Heart left ventricle (tissue), 16 donors: ENCODE data around the gene ANKRD11. TPM values are rescaled to one million over a fixed set of nuclear protein-coding genes. Genes with fewer than 3 reads are reported as not detected.

Source experiments
- ATAC-seq, 4 donors: fragments of 200-7000 bp; cut with Tn5 transposase; one replicate each; pipeline ENCODE4 v1.9.1; 2020 to 2022; ENCODE audit warnings: moderate library complexity in 4 of 4, mild to moderate bottlenecking in 3 of 4, moderate number of reproducible peaks in 1 of 4
- DNase-seq, 5 donors: peaks; one replicate each; pipeline ENCODE4 v3.0.0-alpha.2; 2020
- H3K27ac ChIP-seq, 12 donors: fragments of 200-600 bp; sonication (generic) in 4 of 12; one replicate each; pipeline versions ENCODE4 v1.5.0 to v1.8.0; 2016 to 2022; ENCODE audit warnings: mild to moderate bottlenecking in 2 of 12
- H3K27me3 ChIP-seq, 9 donors: fragments of 200-600 bp; sonication (generic) in 2 of 9; one replicate each; pipeline versions ENCODE4 v1.5.1 to v1.8.0; 2016 to 2022; ENCODE audit warnings: mild to moderate bottlenecking in 3 of 9
- H3K36me3 ChIP-seq, 9 donors: fragments of 200-600 bp; sonication (generic) in 2 of 9; one replicate each; pipeline versions ENCODE4 v1.5.0 to v1.8.0; 2018 to 2022; ENCODE audit warnings: mild to moderate bottlenecking in 2 of 9
- H3K4me1 ChIP-seq, 12 donors: fragments of 200-600 bp; sonication (generic) in 4 of 12; one replicate each; pipeline versions ENCODE4 v1.5.0 to v1.8.0; 2016 to 2022; ENCODE audit warnings: mild to moderate bottlenecking in 3 of 12
- H3K4me3 ChIP-seq, 12 donors: fragments of 200-600 bp; sonication (generic) in 4 of 12; one replicate each; pipeline versions ENCODE4 v1.5.0 to v1.8.0; 2017 to 2022; ENCODE audit warnings: mild to moderate bottlenecking in 9 of 12, moderate library complexity in 4 of 12
- H3K9me3 ChIP-seq, 12 donors: fragments of 200-600 bp; sonication (generic) in 4 of 12; one replicate each; pipeline versions ENCODE4 v1.5.0 to v1.8.0; 2016 to 2022; ENCODE audit warnings: mild to moderate bottlenecking in 1 of 12
- CTCF ChIP-seq, 12 donors: fragments of 200-600 bp; sonication (generic) in 4 of 12; IDR thresholded peaks; one replicate each; pipeline versions ENCODE4 v1.5.0 to v1.8.0; 2018 to 2022; ENCODE audit warnings: antibody characterized with exemption in 12 of 12, mild to moderate bottlenecking in 5 of 12
- POLR2A ChIP-seq, 2 donors: fragments of 450-650 bp; IDR thresholded peaks; one replicate each; pipeline ENCODE4 v1.6.1; 2017; ENCODE audit warnings: antibody characterized with exemption in 2 of 2, mild to moderate bottlenecking in 2 of 2, moderate library complexity in 2 of 2
- WGBS, 4 donors: extraction: QIAGEN DNeasy Blood & Tissue Kit in 2 of 4; methylation state at CpG; one replicate each; pipeline versions ENCODE4 v1.1.5 to v1.1.7; 2013 to 2018; 5-methylcytosine and 5-hydroxymethylcytosine counted together
- intact Hi-C, 10 donors: fragments of 100-400 bp; cut with DNase I; formaldehyde crosslinking; loops; one replicate each; pipeline versions ENCODE4 v1.11.1 to v1.14.2; 2022
- polyA plus RNA-seq, 2 donors: library from polyadenylated mRNA; stranded (reverse); fragments of 200-250 nt; gene quantifications; one replicate each; pipeline ENCODE4 v1.2.3, GENCODE V29; 2013
- total RNA-seq, 9 donors: library from RNA; depleted of rRNA in 2 of 9; stranded (reverse); fragments of >200 nt in 2 of 9; fragmentation: NEBNext Ultra II Directional in 3 of 9; extraction: Animal tissue kit (Norgen Biotek cat#: 25700) in 3 of 9; gene quantifications; one replicate each; pipeline versions ENCODE4 v1.1.0 to v1.2.4, GENCODE V29; 2016 to 2023
- donor health status: ischemic (EF 13 %, LVEDD 7.1; RV severe dilation, severe dysfunction).
- donor health status: healthy with polysubstance abuse.
- donor health status: DM: no; HTN: yes; CAD: no.
- donor health status: DM: no; HTN: no; CAD: no.
- donor health status: ischemic (EF 25% LVEDD 6.9; RV normal size, moderate dysfunction).
- donor health status: ischemic (EF 25% LVEDD 5.7; RV mildly dilated, moderate dysfunction).
- donor health status: healthy.
- donor health status: DM: yes; HTN: yes; CAD: no.
- donor health status: ischemic (EF 35%, LVEDD 5.7; RV mildly dilated, moderate dysfunction).
- donor health status: nonischemic (EF 11% LVEDD 7.7; RV severe dilation, severe dysfunction).
- donor health status: DM: yes; HTN: yes; CAD: no.
- donor health status: PGD.
- donor health status: ischemic (EF 29% LVEDD 5.4; RV normal size, mild dysfunction).
- donor health status: nonischemic (EF 23%, LVEDD 6.1; RV moderate dilation, normal function).

The ANKRD11 gene
- total and polyA plus RNA-seq, 11 donors: 53.6 to 123 (median 67.7) TPM

GRCh38 chr16:89292443-89293078, 197.8 kb downstream of the ANKRD11 start:
- H3K36me3 ChIP-seq: peaks cover 0 to 32% (median 21%) of the 10 kb centered on the region in 9 donors
- no peaks in the 10 kb centered on the region for H3K9me3 ChIP-seq
- ATAC-seq (no peak), DNase-seq (peak in 1 of 5 donors; percentile 39)
- peak overlapping the region in 2 of 12 donors; percentile 14 to 24 for H3K27ac ChIP-seq
- intact Hi-C loops: no loop called here
- TF ChIP-seq POLR2A (IDR thresholded peaks at IDR 0.05) (no peak), CTCF (IDR thresholded peaks at IDR 0.05) (no peak)
- 71 to 85% (median 83%) methylated on average over 9 to 22 of the region's 22 CpGs for WGBS, 4 donors
- H3K4me1 ChIP-seq: peaks cover 0 to 38% (median 12%) of the 10 kb centered on the region in 12 donors
- H3K27me3 ChIP-seq: no peaks in the 10 kb centered on the region
- no peak overlapping the region for H3K4me3 ChIP-seq

GRCh38 chr16:89291776-89292175, 198.6 kb downstream of the ANKRD11 start:
- DNase-seq (peak in 1 of 5 donors; percentile 49), ATAC-seq (no peak)
- H3K27ac ChIP-seq: peak overlapping the region in 1 of 12 donors; percentile 25
- TF ChIP-seq CTCF (IDR thresholded peaks at IDR 0.05) (no peak), POLR2A (IDR thresholded peaks at IDR 0.05) (no peak)
- peaks cover 0 to 38% (median 29%) of the 10 kb centered on the region in 9 donors for H3K36me3 ChIP-seq
- intact Hi-C loops: no loop called here
- no peaks in the 10 kb centered on the region for H3K27me3 ChIP-seq
- H3K4me3 ChIP-seq: no peak overlapping the region
- no peaks in the 10 kb centered on the region for H3K9me3 ChIP-seq
- H3K4me1 ChIP-seq: peaks cover 0 to 32% (median 12%) of the 10 kb centered on the region in 12 donors
- WGBS, 4 donors: 79 to 83% (median 81%) methylated on average over 13 of the region's 13 CpGs

- peaks cover 0 to 28% (median 10%) of the 10 kb centered on the region in 12 donors for H3K4me1 ChIP-seq
- peaks cover 0 to 43% (median 33%) of the 10 kb centered on the region in 9 donors for H3K36me3 ChIP-seq
- no peak for TF ChIP-seq POLR2A (IDR thresholded peaks at IDR 0.05)
- no peak for TF ChIP-seq CTCF (IDR thresholded peaks at IDR 0.05)
- no peaks in the 10 kb centered on the region for H3K9me3 ChIP-seq
- intact Hi-C loops: no loop called here
- no peak overlapping the region for H3K4me3 ChIP-seq
- ATAC-seq: no peak
- WGBS, 4 donors: 70 to 79% (median 74%) methylated on average over 9 of the region's 9 CpGs
- no peaks in the 10 kb centered on the region for H3K27me3 ChIP-seq
- H3K27ac ChIP-seq: peak overlapping the region in 1 of 12 donors; percentile 25
- DNase-seq: peak in 1 of 5 donors; percentile 28
Measured at GRCh38 chr16:89291363-89291762, 199.0 kb downstream of the ANKRD11 start.

- peak in 1 of 5 donors; percentile 47 for DNase-seq
- TF ChIP-seq CTCF (IDR thresholded peaks at IDR 0.05) (no peak), POLR2A (IDR thresholded peaks at IDR 0.05) (no peak)
- peaks cover 0 to 24% (median 5%) of the 10 kb centered on the region in 12 donors for H3K4me1 ChIP-seq
- H3K27me3 ChIP-seq: no peaks in the 10 kb centered on the region
- no peak overlapping the region for H3K4me3 ChIP-seq
- WGBS, 4 donors: 82 to 88% (median 84%) methylated on average over 8 to 17 of the region's 17 CpGs
- peaks cover 0 to 47% (median 38%) of the 10 kb centered on the region in 9 donors for H3K36me3 ChIP-seq
- no peak for ATAC-seq
- H3K27ac ChIP-seq: peak overlapping the region in 1 of 12 donors; percentile 25
- H3K9me3 ChIP-seq: no peaks in the 10 kb centered on the region
- intact Hi-C loops: no loop called here
Measured at GRCh38 chr16:89290887-89291286, 199.5 kb downstream of the ANKRD11 start.
